Activated CD8-positive, alpha-beta memory T cell treated with anti-CD3 and anti-CD28 coated beads, Interleukin-2, amount 50 U/mL, for 48 hours (primary cell): ENCODE measurements around the gene PRKD1.

Experiments used
- DNase-seq: peaks from one replicate; pipeline ENCODE4 v3.0.0-alpha.2; 2020

The PRKD1 gene

GRCh38 chr14:29927376-29928116 is at the start of gene PRKD1:
PRKD1 (minus strand) TSS chr14:29927847.
- DNase-seq = peak; percentile 49

DNA sequence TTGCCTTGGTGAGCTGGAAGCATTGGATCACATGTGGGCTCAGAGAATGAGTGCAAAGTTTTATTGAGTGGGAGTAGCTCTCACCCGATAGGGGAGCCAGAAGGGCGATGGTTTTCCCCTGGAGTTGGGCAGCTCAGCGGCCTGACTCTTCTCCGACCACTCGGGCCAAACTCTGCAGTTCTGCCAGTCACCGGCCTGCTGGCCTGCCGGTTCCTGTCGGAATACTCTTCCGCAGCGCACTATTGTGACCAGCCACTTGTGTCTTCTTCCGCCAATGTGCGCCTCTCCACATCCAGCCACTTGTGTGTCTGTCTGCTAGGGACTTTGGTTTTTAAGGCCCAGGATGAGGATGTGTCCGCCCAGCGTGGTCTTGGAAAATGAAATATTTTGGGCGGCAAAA is 43.5 kb upstream of the PRKD1 start:
- no peak for DNase-seq

DNA sequence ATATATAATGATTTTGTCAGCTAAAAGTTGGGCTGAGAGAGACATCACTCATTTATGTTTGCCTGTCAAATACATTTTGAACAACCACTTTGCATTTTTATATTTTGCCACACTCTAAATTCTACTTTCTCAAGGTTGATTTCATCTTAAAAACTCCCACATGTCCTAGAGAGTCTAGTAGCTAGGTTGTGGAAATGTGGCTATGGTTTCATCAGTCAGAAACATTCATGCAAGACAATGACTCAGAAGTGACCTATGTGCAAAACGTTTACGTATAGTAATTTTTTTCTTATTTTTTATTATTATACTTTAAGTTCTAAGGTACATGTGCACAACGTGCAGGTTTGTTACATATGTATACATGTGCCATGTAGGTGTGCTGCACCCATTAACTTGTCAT is 27.4 kb upstream of the PRKD1 start:
- DNase-seq = no peak

DNA sequence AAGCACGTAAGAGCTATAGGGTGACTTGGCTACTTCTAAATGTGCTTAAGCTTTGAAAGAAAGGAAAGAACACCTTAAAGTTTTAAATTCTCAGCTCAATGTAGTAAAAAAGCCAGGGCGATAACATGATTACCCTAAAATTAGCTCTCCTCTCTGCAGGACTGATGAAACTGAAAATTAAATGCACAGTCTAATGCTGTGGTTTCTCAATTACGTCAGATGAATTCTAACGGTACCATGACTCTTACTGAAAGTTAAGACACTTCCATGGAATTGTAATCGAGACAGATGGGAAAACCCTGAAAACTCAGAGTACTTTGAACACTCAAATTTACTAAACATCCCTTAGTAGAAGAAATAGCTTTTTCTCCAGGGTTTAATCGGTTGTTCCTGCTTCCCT is 25.9 kb upstream of the PRKD1 start:
- DNase-seq = no peak

GRCh38 chr14:29944091-29944490 is 16.4 kb upstream of the PRKD1 start:
- no peak for DNase-seq

DNA sequence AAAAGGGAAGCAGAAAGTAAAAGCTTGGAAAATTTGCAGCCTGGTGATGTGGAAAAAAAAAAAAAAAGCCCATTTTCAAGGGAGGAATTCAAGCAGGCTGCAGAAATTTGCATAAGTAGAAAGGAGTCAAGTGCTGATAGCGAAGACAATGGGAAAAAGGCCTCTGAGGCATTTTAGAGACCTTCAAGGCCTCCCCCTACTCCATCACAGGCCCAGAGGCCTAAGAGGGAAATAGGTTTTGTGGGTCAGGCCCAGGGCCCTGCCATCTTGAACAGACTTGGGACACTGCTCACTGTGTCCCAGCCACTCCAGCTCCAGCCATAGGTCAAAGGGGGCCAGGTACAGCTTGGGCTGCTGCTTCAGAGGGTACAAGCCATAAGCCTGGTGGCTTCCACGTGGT is 13.8 kb upstream of the PRKD1 start:
- no peak for DNase-seq

DNA sequence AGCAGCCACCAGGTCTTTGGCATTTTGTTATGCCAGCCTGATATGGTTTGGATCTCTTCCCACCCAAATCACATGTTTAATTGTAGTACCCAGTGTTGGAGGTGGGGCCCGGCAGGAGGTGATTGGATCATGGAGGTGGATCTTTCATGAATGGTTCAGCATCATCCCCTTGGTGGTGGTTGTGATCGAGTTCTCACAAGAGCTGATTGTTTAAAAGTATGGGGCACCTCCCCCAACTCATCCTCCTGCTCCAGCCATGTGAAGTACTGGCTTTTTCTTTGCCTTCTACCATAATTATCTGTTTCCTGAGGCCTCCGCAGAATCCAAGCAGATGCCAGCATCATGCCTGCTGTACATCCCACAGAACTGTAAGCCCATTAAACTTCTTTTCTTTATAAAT is 12.8 kb upstream of the PRKD1 start:
- no peak for DNase-seq

DNA sequence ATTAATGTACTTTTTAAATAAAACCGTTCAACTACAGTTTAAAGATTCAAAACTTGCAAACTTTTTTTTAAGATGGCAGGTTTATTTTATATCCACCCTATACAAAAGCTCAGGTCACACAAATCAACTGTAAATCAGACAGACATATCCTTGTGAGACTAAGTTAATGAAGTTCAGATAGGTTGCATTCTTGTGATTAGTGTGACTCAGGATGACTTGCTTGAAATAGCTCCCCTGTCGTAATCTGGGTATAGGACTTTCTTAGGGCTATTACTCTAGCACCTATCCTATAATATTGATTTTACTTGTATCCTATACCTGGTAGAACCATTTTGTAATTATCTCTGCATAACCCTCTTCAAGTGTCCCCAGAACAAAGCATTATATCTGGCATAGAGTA is 9.5 kb upstream of the PRKD1 start:
- DNase-seq = no peak

DNA sequence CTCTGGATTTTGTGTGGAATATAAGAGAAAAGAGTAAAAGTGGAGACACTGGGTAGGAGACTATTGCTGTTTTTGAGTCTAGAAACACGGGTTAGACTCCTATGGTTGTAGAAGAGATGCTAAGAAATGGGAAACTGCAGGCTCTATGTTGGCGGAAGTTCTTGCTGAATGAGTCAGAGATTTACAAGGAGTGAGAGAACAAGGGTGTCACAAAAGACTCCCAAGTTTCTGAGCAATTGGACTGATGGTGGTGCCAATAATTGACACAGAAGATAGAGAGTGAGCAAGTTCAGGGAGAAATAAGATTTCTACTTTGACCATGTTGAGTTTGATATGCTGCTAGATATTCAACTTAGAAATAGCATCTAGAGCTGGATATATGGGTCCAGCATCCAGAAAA is 2.6 kb upstream of the PRKD1 start:
- no peak for DNase-seq

DNA sequence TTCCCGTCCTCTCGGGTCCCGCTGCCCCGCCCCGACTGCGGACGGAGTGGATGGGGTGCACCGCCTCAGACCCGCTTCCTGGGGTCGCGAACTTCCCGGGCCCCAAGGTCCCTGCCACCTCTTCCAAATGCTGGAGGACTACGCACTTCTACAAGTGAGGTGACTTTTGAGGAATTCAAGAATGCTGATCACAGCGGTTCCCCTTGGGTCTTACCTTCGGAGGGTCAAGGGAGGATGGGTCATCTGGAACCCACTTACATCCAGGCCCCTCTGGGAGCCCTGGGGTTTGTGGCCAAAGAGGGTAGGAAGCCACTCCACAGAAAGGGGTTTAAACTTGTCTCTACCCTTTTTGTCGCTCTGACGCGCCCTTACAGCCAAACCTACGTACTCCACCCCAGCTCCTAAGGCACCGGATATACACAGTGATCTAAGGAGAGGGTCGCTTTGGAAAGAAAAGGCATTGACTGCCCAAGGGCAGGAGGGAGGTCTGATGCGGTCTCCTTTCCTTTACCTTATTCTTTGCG is 532 bp upstream of the PRKD1 start:
- no peak for DNase-seq

GRCh38 chr14:29926701-29927375 is 809 bp downstream of the PRKD1 start:
- no peak for DNase-seq

- no peak for DNase-seq
Observed at GRCh38 chr14:29926228-29926627, 1.4 kb downstream of the PRKD1 start.

DNA sequence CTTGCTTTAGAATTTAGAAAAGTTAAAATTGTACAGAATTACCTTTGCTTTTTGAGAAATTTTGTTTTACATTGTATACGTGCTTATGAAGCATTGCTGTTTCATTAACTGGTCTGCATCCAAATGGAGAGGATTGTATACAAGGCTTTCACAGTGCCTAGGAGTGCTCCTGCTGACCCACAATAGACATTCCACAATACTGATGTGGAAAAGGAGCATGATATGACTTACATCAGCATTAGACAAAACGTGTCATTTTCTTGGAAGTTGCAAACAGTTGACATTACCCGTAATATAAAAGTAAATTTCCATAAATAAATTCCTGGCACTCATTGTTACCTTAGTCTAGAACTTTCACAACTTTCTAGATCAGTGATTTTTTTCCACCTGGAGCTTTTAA is 1.9 kb downstream of the PRKD1 start:
- DNase-seq = no peak

DNA sequence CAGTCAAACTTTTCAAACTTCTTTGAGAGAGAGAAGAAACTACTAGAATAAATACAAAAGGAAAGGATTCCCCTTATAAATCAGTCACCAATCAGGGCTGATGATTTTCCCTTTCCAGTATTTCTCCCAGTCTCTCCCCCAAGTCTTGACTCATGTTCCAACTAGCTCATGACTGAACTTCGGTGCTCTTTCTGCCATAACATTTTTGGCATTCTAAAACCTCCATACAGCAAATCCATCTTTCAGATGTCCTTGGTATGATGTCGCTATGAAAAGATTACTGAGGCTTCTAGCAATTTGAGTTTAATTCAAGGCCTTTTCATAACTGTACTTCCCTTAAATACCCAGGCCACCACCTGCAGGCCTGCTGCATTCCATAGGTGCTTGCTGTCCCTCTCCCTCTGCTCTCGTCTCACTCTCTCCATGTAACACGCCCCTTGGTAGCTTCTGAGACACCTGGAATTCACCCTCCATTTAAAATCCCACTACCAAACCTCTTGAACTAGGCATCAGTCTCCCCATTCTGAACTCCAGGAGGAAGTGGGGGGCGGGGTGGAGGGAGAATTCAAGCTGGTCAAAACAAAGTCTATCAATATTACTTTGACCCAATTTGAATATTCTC is 2.4 kb downstream of the PRKD1 start:
- no peak for DNase-seq

DNA sequence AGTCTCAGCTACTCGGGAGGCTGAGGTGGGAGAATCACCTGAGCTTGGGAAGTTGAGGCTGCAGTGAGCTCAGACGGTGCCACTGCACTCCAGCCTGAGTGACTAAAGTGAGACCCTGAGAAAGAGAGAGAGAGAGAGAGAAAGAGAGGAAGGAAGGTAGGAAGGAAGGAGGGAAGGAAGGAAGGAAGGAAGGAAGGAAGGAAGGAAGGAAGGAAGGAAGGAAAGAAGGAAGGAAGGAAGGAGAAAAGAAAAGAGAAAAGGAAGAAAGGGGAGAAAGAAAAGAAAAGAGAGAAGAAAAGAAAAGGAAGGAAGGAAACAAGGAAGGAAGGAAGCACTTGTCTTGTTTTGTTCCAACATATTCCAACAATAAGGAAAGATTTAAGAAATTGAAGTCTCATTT is 7.8 kb downstream of the PRKD1 start:
- no peak for DNase-seq

- no peak for DNase-seq
Observed at GRCh38 chr14:29918981-29919380, 8.7 kb downstream of the PRKD1 start.

DNA sequence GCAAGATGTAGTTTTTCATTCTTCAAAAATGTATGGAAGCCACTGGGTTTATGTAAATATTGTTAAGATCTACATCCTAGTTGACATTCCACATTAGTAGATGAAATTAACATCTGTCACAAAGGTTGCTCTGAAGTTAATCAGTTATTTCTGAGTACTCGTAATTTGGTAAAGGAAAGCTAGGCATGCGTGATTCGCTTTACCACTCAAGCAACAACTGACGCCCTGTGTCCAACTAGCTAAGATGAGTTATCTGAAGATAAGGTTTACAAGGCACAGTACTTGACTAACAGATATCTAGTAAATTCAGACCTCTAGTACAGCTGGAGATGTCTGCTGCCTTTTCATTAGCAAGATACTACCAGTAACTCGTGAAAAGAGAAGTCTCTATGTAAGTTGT is 14.1 kb downstream of the PRKD1 start:
- no peak for DNase-seq

GRCh38 chr14:29911810-29912209 is 15.8 kb downstream of the PRKD1 start:
- no peak for DNase-seq

DNA sequence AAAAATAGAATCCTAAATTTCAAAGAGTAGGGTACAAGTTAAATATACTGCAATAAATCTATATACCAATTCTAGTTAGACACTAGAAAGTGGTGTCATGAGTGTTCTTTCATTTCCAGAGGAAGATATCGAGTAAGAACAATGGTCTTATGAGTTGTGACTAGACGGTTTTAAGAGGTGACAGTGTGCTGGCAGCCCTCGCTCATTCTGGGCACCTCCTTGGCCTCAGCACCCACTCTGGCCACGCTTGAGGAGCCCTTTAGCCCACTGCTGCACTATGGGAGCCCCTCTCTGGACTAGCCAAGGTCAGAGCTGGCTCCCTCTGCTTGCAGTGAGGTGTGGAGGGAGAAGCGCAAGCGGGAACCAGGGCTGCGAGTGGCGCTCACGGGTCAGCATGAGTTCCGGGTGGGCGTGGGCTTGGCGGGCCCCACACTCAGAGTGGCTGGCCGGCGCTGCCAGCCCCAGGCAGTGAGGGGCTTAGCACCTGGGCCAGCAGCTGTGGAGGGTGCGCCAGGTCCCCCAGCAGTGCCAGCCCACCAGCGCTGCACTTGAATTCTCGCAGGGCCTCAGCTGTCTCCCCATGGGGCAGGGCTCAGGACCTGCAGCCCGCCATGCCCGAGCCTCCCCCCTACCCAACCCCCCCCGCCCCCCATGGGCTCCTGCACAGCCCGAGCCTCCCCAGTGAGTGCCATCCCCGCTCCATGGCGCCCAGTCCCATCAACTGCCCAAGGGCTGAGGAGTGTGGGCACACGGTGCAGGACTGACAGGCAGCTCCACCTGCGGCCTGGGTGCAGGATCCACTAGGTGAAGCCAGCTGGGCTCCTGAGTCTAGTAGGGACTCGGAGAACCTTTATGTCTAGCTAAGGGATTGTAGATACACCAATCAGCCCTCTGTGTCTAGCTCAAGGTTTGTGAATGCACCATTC is 18.7 kb downstream of the PRKD1 start:
- DNase-seq = no peak

DNA sequence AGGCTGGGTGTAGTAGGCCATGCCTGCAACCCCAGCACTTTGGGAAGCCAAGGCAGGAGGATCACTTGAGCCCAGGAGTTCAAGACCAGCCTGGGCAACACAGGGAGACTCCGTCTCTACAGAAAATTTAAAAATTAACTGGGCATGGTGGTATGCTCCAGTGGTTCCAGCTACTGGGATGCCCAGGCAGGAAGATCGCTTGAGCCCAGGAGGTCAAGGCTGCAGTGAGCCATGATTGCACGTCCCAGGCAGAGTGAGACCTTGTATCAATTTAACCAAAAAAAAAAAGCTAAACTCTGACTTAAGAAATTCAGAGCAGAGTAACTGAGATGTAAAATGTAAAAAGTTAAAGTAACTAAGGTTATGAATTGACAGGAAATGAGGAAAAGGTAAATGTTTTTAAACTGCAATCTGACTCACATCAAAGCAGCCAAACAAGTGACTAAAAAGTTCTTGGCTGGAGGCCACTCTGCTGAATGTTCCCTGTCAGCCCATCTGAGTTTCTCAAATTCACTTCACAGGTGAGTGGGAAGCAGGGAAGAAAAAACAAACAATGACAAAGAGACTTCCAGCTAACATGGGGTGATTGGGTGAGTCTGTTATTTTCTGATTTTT is 21.3 kb downstream of the PRKD1 start:
- no peak for DNase-seq

DNA sequence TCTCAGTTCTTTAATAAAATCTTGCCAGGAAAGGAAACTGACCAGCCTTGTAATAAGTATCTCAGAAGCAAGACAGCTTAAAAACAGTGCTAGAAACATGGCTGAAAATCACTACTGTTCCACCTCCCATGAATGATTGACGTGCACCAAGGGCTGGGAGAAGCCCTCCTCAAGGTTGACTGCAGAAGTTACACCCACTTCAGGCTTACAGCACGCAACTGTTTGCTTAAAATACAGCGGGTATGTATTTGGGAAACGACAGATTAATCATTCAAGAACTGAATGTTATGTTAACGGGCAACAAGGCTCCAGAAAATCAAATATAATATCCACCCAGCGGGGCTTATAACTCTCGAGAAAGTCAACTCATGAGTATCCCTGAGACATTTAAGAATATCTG is 22.1 kb downstream of the PRKD1 start:
- DNase-seq = no peak

GRCh38 chr14:29900609-29901350 is 26.9 kb downstream of the PRKD1 start:
- DNase-seq = no peak
